Stimulated activated naive CD8-positive, alpha-beta T cell treated with anti-CD3 and anti-CD28 coated beads, Interleukin-15, Interleukin-2, amounts not matched to agents 100 ng/mL and 50 ng/mL, for 24 hours (primary cell): ENCODE results near the gene DLG2.

ENCODE experiments used
- H3K27ac Mint-ChIP-seq: one replicate; pipeline ENCODE4 v1.8.0; 2021; ENCODE audit warnings: mild to moderate bottlenecking, mixed read lengths
- H3K27me3 Mint-ChIP-seq: one replicate; pipeline ENCODE4 v1.8.0; 2021; ENCODE audit warnings: mixed read lengths
- H3K36me3 Mint-ChIP-seq: one replicate; pipeline ENCODE4 v1.8.0; 2021; ENCODE audit warnings: low read depth, mixed read lengths
- H3K4me1 Mint-ChIP-seq: one replicate; pipeline ENCODE4 v1.8.0; 2021; ENCODE audit warnings: low read depth, mixed read lengths
- H3K4me3 Mint-ChIP-seq: one replicate; pipeline ENCODE4 v1.8.0; 2021; ENCODE audit warnings: mild to moderate bottlenecking, mixed read lengths
- H3K9me3 Mint-ChIP-seq: one replicate; pipeline ENCODE4 v1.8.0; 2021; ENCODE audit warnings: mixed read lengths

DLG2 gene

DNA sequence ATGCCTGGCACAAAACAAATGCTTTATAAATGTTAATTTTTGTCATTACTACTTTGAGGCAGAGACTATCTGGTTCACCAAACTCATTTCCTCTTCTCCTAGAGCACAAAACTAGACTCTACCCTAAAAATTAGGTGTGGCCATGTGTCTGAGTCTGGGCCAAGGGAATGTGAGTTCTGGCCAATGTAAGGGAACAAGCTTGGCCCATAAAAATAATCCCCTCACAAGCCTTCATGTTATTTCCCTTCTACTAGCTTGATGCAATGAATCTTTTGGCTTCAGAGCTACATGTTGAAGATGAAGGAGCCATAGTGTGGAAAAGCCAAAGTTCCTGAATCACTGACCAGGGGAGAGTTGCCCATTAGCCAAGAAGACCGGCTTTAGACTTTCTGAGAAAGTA lies 1934.5 kb downstream of the DLG2 start:
- H3K27me3 Mint-ChIP-seq = peaks cover 15% of the 10 kb centered on the region
- no peaks in the 10 kb centered on the region for H3K4me1 Mint-ChIP-seq
- no peaks in the 10 kb centered on the region for H3K9me3 Mint-ChIP-seq
- no peaks in the 10 kb centered on the region for H3K36me3 Mint-ChIP-seq
- no peak overlapping the region for H3K27ac Mint-ChIP-seq
- H3K4me3 Mint-ChIP-seq = no peak overlapping the region

DNA sequence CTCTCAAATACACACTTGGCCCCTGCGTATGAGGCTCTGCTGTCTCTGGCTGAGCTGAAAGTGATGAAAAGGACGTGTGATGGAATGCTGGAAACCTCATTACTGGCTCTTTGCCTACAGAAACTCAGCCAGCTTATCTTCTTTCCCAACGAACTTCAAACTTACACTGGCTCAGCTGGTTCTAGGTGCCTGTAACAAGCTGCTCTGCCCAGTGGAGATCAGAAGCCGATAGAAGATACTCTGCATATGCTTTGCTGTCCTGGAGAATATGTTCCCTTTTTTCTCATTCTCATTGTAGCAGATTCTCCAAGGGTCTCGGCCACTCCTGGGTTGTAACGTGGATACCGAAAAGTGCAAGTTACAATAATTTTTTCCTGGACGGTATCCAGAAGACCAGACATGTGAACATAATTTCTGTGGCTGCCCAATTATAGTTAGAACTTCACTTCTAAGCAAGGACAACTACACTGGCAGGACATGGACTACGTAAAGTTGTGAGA lies 1935.6 kb downstream of the DLG2 start:
- no peaks in the 10 kb centered on the region for H3K4me1 Mint-ChIP-seq
- H3K36me3 Mint-ChIP-seq = no peaks in the 10 kb centered on the region
- no peaks in the 10 kb centered on the region for H3K9me3 Mint-ChIP-seq
- H3K4me3 Mint-ChIP-seq = no peak overlapping the region
- no peak overlapping the region for H3K27ac Mint-ChIP-seq
- peaks cover 17% of the 10 kb centered on the region for H3K27me3 Mint-ChIP-seq

DNA sequence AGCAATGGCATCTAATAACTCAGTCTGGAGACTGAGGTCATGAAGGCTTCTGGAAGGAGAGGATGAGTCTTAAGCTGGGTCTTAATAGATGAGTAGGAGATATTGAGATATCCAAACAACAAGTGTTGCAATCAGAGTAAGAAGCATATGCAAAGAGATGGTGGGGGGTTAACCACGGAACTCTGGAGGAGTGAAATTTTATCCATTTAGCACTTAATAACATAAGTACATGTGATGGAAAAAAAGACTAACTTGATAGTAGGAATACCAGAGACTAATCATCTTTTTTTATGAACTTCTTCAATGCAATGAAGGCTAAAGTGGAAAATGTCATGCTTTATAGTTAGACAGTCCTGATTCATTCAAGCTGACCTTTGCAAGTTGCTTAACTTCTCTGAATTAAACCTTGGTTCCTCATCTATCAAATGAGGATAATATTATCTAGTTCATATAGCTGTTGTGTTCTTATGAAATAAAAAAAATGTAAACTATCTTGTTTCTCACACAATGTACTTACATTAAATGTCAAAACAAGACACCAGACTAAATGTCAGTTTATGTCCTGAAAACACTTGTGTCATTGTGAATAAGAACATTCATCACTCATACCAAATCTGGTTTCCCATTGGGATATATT lies 1937.9 kb downstream of the DLG2 start:
- no peak overlapping the region for H3K4me3 Mint-ChIP-seq
- no peaks in the 10 kb centered on the region for H3K36me3 Mint-ChIP-seq
- peaks cover 27% of the 10 kb centered on the region for H3K27me3 Mint-ChIP-seq
- H3K9me3 Mint-ChIP-seq = peaks cover 11% of the 10 kb centered on the region
- H3K27ac Mint-ChIP-seq = no peak overlapping the region
- H3K4me1 Mint-ChIP-seq = no peaks in the 10 kb centered on the region

- H3K27ac Mint-ChIP-seq = no peak overlapping the region
- H3K36me3 Mint-ChIP-seq = no peaks in the 10 kb centered on the region
- H3K9me3 Mint-ChIP-seq = peaks cover 11% of the 10 kb centered on the region
- H3K27me3 Mint-ChIP-seq = peaks cover 27% of the 10 kb centered on the region
- H3K4me1 Mint-ChIP-seq = no peaks in the 10 kb centered on the region
- H3K4me3 Mint-ChIP-seq = no peak overlapping the region
Measured at GRCh38 chr11:83687787-83688186, 1939.4 kb downstream of the DLG2 start.

GRCh38 chr11:83685730-83686129 lies 1941.4 kb downstream of the DLG2 start:
- Mint-ChIP-seq H3K27ac (no peak overlapping the region), H3K36me3 (no peaks in the 10 kb centered on the region), H3K27me3 (peaks cover 19% of the 10 kb centered on the region), H3K4me1 (no peaks in the 10 kb centered on the region), H3K4me3 (no peak overlapping the region), H3K9me3 (peaks cover 11% of the 10 kb centered on the region)

GRCh38 chr11:83684071-83684470 lies 1943.1 kb downstream of the DLG2 start:
- Mint-ChIP-seq H3K36me3 (no peaks in the 10 kb centered on the region), H3K4me1 (no peaks in the 10 kb centered on the region), H3K27ac (no peak overlapping the region), H3K9me3 (peaks cover 11% of the 10 kb centered on the region), H3K27me3 (peaks cover 19% of the 10 kb centered on the region), H3K4me3 (no peak overlapping the region)

DNA sequence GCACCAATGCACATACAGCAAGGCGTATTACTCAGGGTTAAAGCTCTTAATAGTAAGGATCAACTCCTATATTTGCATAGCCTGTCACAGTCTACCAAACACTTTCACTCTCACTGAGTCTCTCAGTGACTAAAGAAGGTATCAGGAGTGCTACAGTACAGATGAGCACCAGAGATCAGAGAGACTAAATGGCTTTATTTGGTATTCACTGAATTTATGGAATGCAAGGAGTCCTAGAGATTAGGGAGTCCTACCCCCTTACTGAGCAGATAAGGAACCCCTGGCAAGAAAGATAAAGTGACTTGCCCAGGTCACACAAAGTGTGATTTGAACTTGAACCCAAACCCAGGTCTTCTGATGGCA lies 1944.6 kb downstream of the DLG2 start:
- no peak overlapping the region for H3K4me3 Mint-ChIP-seq
- no peaks in the 10 kb centered on the region for H3K4me1 Mint-ChIP-seq
- no peaks in the 10 kb centered on the region for H3K36me3 Mint-ChIP-seq
- no peak overlapping the region for H3K27ac Mint-ChIP-seq
- H3K27me3 Mint-ChIP-seq = peaks cover 17% of the 10 kb centered on the region
- peaks cover 11% of the 10 kb centered on the region for H3K9me3 Mint-ChIP-seq

GRCh38 chr11:83681906-83682610 lies 1945.1 kb downstream of the DLG2 start:
- no peak overlapping the region for H3K27ac Mint-ChIP-seq
- H3K36me3 Mint-ChIP-seq = no peaks in the 10 kb centered on the region
- no peaks in the 10 kb centered on the region for H3K4me1 Mint-ChIP-seq
- peaks cover 16% of the 10 kb centered on the region for H3K27me3 Mint-ChIP-seq
- no peak overlapping the region for H3K4me3 Mint-ChIP-seq
- peaks cover 11% of the 10 kb centered on the region for H3K9me3 Mint-ChIP-seq

- Mint-ChIP-seq H3K4me1 (no peaks in the 10 kb centered on the region), H3K4me3 (no peak overlapping the region), H3K27me3 (peaks cover 16% of the 10 kb centered on the region), H3K9me3 (peaks cover 11% of the 10 kb centered on the region), H3K27ac (no peak overlapping the region), H3K36me3 (no peaks in the 10 kb centered on the region)
Measured at GRCh38 chr11:83681031-83681781, 1945.9 kb downstream of the DLG2 start.

GRCh38 chr11:83680321-83680720 lies 1946.8 kb downstream of the DLG2 start:
- Mint-ChIP-seq H3K4me3 (no peak overlapping the region), H3K27me3 (peaks cover 8% of the 10 kb centered on the region), H3K4me1 (no peaks in the 10 kb centered on the region), H3K36me3 (no peaks in the 10 kb centered on the region), H3K27ac (no peak overlapping the region), H3K9me3 (peaks cover 3% of the 10 kb centered on the region)

- Mint-ChIP-seq H3K4me3 (no peak overlapping the region), H3K36me3 (no peaks in the 10 kb centered on the region), H3K27me3 (peaks cover 6% of the 10 kb centered on the region), H3K27ac (no peak overlapping the region), H3K9me3 (no peaks in the 10 kb centered on the region), H3K4me1 (no peaks in the 10 kb centered on the region)
Measured at GRCh38 chr11:83678831-83679584, 1948.1 kb downstream of the DLG2 start.

DNA sequence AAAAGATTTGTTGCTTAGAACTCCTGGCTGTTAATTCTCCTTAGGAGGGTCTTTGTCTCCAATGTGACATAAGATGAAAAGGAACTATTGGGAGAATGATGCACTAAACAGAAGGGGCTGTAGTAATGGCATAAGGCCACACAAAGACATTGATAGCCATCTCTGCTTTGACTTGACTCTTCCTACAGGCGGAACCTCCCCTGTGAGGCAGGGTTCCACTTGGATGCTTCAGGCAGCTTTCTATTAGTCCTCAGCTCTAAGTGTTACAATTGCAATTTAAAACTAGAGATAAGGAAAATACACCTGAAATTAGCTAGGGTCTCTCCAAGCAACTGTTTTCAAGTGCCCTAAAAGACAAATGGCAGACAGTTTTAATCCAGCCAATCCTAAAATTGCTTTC lies 1949.4 kb downstream of the DLG2 start:
- no peak overlapping the region for H3K27ac Mint-ChIP-seq
- no peaks in the 10 kb centered on the region for H3K36me3 Mint-ChIP-seq
- no peaks in the 10 kb centered on the region for H3K4me1 Mint-ChIP-seq
- peaks cover 9% of the 10 kb centered on the region for H3K27me3 Mint-ChIP-seq
- H3K9me3 Mint-ChIP-seq = no peaks in the 10 kb centered on the region
- no peak overlapping the region for H3K4me3 Mint-ChIP-seq

GRCh38 chr11:83676056-83676601 lies 1951.0 kb downstream of the DLG2 start:
- Mint-ChIP-seq H3K4me3 (no peak overlapping the region), H3K9me3 (no peaks in the 10 kb centered on the region), H3K27ac (no peak overlapping the region), H3K27me3 (peaks cover 9% of the 10 kb centered on the region), H3K36me3 (no peaks in the 10 kb centered on the region), H3K4me1 (no peaks in the 10 kb centered on the region)

DNA sequence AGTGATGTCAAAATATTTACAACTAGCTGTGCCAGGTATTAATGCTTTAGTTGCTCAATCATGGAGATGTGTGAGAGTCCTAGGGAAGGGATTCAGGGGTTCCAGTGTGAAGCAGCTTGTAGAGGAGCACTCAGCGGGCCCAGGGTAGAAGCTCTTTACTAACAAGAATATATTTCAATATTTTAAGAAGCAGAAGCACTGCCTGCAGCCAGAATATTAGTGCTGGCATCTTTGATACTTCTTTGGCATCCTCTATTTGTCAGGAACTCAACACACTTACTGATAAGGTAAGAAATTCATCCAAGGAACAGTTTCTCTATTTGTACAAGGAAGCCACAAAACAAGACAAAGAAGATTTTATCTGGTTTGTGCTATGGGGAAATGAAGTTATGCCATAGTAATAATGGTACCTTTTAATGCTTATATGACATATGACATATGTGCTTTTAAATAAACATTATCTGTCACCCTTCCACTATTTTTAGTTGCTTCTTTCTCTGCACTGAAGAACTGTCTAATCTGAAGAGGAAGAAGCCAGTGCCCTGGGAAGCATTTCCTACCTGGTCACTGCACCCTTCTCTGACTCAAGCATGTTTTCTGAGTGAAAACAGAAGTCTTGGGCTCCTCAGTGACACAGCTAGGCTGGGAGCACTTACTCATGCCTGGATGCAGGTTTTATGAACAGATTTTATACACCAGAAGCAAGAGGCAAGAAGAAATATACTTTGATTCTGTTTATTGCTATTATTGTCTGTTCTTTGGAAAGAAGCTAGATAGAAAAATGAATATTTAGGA lies 1952.8 kb downstream of the DLG2 start:
- Mint-ChIP-seq H3K27me3 (peaks cover 9% of the 10 kb centered on the region), H3K4me3 (no peak overlapping the region), H3K9me3 (no peaks in the 10 kb centered on the region), H3K4me1 (no peaks in the 10 kb centered on the region), H3K36me3 (no peaks in the 10 kb centered on the region), H3K27ac (no peak overlapping the region)
